KBM-7 (cell line): ENCODE results near the gene NBL1.

ENCODE experiments used
- DNase-seq: peaks from one replicate; pipeline ENCODE4 v3.0.0-alpha.2; 2015
- in situ Hi-C: fragments of 300-500 bp; cut with MboI; formaldehyde crosslinking; loops from 2 replicates; pipeline ENCODE4 v1.14.3; 2020; ENCODE audit warnings: low sequenced_read_pairs, low pct_unique_long_range_greater_than_20kb, mixed read lengths

The NBL1 gene

GRCh38 chr1:19643602-19644394, at the start of gene NBL1:
TSS of gene NBL1 (plus strand) at chr1:19644311. CDS start at chr1:19655031, 10,720 bp downstream.
- DNase-seq = peak; percentile 54
- in situ Hi-C loops = no loop called here

GRCh38 chr1:19596065-19596713, 47.9 kb upstream of the NBL1 start:
- DNase-seq = no peak
- in situ Hi-C loops = no loop called here

GRCh38 chr1:19596714-19597495, 47.2 kb upstream of the NBL1 start:
- in situ Hi-C loops = no loop called here
- peak; percentile 98 for DNase-seq

GRCh38 chr1:19597496-19598309, 46.4 kb upstream of the NBL1 start:
- in situ Hi-C loops = no loop called here
- DNase-seq = no peak

- in situ Hi-C loops = no loop called here
These were observed 44.3 kb upstream of the NBL1 start for GRCh38 chr1:19599810-19600209.

GRCh38 chr1:19602486-19602885, 41.6 kb upstream of the NBL1 start:
- in situ Hi-C loops = no loop called here
- DNase-seq = no peak

More at GRCh38 chr1:19599810-19600209, 44.3 kb upstream of the NBL1 start:
- no peak for DNase-seq

GRCh38 chr1:19605967-19606366, 38.1 kb upstream of the NBL1 start:
- in situ Hi-C loops = no loop called here
- no peak for DNase-seq

- in situ Hi-C loops = no loop called here
- DNase-seq = no peak
These were observed 37.1 kb upstream of the NBL1 start for GRCh38 chr1:19606817-19607642.

- DNase-seq = no peak
- in situ Hi-C loops = no loop called here
These were observed 35.9 kb upstream of the NBL1 start for GRCh38 chr1:19608232-19608631.

- no peak for DNase-seq
- in situ Hi-C loops = no loop called here
These were observed 33.7 kb upstream of the NBL1 start for GRCh38 chr1:19610282-19610981.

GRCh38 chr1:19612530-19612929, 31.6 kb upstream of the NBL1 start:
- in situ Hi-C loops = no loop called here
- DNase-seq = no peak

GRCh38 chr1:19613171-19613703, 30.9 kb upstream of the NBL1 start:
- in situ Hi-C loops = no loop called here
- DNase-seq = peak; percentile 28

GRCh38 chr1:19615438-19615837, 28.7 kb upstream of the NBL1 start:
- DNase-seq = no peak
- in situ Hi-C loops = no loop called here

- in situ Hi-C loops = no loop called here
- DNase-seq = no peak
These were observed 27.6 kb upstream of the NBL1 start for GRCh38 chr1:19616489-19616888.

- in situ Hi-C loops = no loop called here
- no peak for DNase-seq
These were observed 26.7 kb upstream of the NBL1 start for GRCh38 chr1:19617376-19617775.

GRCh38 chr1:19618428-19618827, 25.7 kb upstream of the NBL1 start:
- in situ Hi-C loops = no loop called here
- DNase-seq = no peak

GRCh38 chr1:19619697-19620384, 24.3 kb upstream of the NBL1 start:
- in situ Hi-C loops = no loop called here
- no peak for DNase-seq
